SK-N-SH treated with all-trans-retinoic acid at 6 μM for 48 hours (cell line): ENCODE data around the gene CCDC88C.

Experiments
- ATAC-seq: fragments of 200-7000 bp; cut with Tn5 transposase; 3 replicates; pipeline ENCODE4 v1.9.1; 2020; ENCODE audit warnings: mild to moderate bottlenecking, moderate library complexity
- ARNTL ChIP-seq: fragments of 450-650 bp; formaldehyde crosslinking; IDR thresholded peaks from 2 replicates; pipeline ENCODE4 v1.5.0; 2020; ENCODE audit warnings: low read depth, mild to moderate bottlenecking, moderate library complexity, borderline replicate concordance
- BACH2 ChIP-seq: fragments of 250-450 bp; sonication (Bioruptor Pico); IDR thresholded peaks from 2 replicates; pipeline ENCODE4 v1.9.0; 2021; ENCODE audit warnings: mild to moderate bottlenecking, borderline replicate concordance
- CSDC2 ChIP-seq: fragments of 250-450 bp; sonication (Bioruptor Pico); IDR thresholded peaks from 2 replicates; pipeline ENCODE4 v1.5.0; 2020; ENCODE audit warnings: mild to moderate bottlenecking, moderate library complexity
- CSRNP3 ChIP-seq: fragments of 250-450 bp; sonication (Bioruptor Pico); IDR thresholded peaks from 2 replicates; pipeline ENCODE4 v1.5.1; 2021; ENCODE audit warnings: mild to moderate bottlenecking, moderate library complexity
- ESRRG ChIP-seq: fragments of 250-450 bp; sonication (Bioruptor Pico); IDR thresholded peaks from 2 replicates; pipeline ENCODE4 v1.6.1; 2021; ENCODE audit warnings: mild to moderate bottlenecking
- GLIS3 ChIP-seq: fragments of 250-450 bp; sonication (Bioruptor Pico); IDR thresholded peaks from 2 replicates; pipeline ENCODE4 v1.5.0; 2020; ENCODE audit warnings: mild to moderate bottlenecking, moderate library complexity
- ISL1 ChIP-seq: fragments of 250-450 bp; sonication (Bioruptor Pico); IDR thresholded peaks from 2 replicates; pipeline ENCODE4 v2.1.2; 2022; ENCODE audit warnings: mild to moderate bottlenecking, moderate library complexity
- OSR1 ChIP-seq: fragments of 250-450 bp; sonication (Bioruptor Pico); IDR thresholded peaks from 2 replicates; pipeline ENCODE4 v1.8.0; 2022; ENCODE audit warnings: moderate library complexity, mild to moderate bottlenecking, inconsistent platforms
- PATZ1 ChIP-seq: fragments of 250-450 bp; sonication (Bioruptor Pico); IDR thresholded peaks from 2 replicates; pipeline ENCODE4 v1.8.0; 2020; ENCODE audit warnings: mild to moderate bottlenecking, moderate library complexity, borderline replicate concordance
- PPARA ChIP-seq: fragments of 250-450 bp; sonication (Bioruptor Pico); IDR thresholded peaks from 2 replicates; pipeline ENCODE4 v1.5.0; 2020; ENCODE audit warnings: mild to moderate bottlenecking, borderline replicate concordance
- RARB ChIP-seq: fragments of 250-450 bp; sonication (Bioruptor Pico); IDR thresholded peaks from 2 replicates; pipeline ENCODE4 v1.8.0; 2021; ENCODE audit warnings: mild to moderate bottlenecking, moderate library complexity
- SNAI2 ChIP-seq: fragments of 250-450 bp; sonication (Bioruptor Pico); IDR thresholded peaks from 2 replicates; pipeline ENCODE4 v1.5.0; 2020; ENCODE audit warnings: mild to moderate bottlenecking, moderate library complexity
- TCF4 ChIP-seq: fragments of 250-450 bp; sonication (Bioruptor Pico); IDR thresholded peaks from 2 replicates; pipeline ENCODE4 v1.8.0; 2021; ENCODE audit warnings: mild to moderate bottlenecking, moderate library complexity, borderline replicate concordance
- TOX ChIP-seq: fragments of 250-450 bp; sonication (Bioruptor Pico); IDR thresholded peaks from 2 replicates; pipeline ENCODE4 v1.8.0; 2021; ENCODE audit warnings: mild to moderate bottlenecking, moderate library complexity, borderline replicate concordance
- TSHZ2 ChIP-seq: fragments of 250-450 bp; sonication (Bioruptor Pico); IDR thresholded peaks from 2 replicates; pipeline ENCODE4 v1.5.0; 2020; ENCODE audit warnings: mild to moderate bottlenecking, moderate library complexity
- ZC3H10 ChIP-seq: fragments of 250-450 bp; sonication (Bioruptor Pico); IDR thresholded peaks from 2 replicates; pipeline ENCODE4 v1.5.1; 2021; ENCODE audit warnings: mild to moderate bottlenecking, moderate library complexity
- ZFP3 ChIP-seq: fragments of 250-450 bp; sonication (Bioruptor Pico); IDR thresholded peaks from 2 replicates; pipeline ENCODE4 v1.5.0; 2020; ENCODE audit warnings: mild to moderate bottlenecking, moderate library complexity
- ZFP30 ChIP-seq: fragments of 450-650 bp; formaldehyde crosslinking; IDR thresholded peaks from 2 replicates; pipeline ENCODE4 v1.5.0; 2022; ENCODE audit warnings: mild to moderate bottlenecking, moderate library complexity
- ZNF565 ChIP-seq: fragments of 450-650 bp; formaldehyde crosslinking; conservative IDR thresholded peaks from 2 replicates; pipeline ENCODE4 v1.5.0; 2020; ENCODE audit warnings: low read depth, mild to moderate bottlenecking, moderate library complexity
- ZNF70 ChIP-seq: fragments of 450-650 bp; formaldehyde crosslinking; IDR thresholded peaks from 2 replicates; pipeline ENCODE4 v1.5.0; 2020; ENCODE audit warnings: mild to moderate bottlenecking, moderate library complexity
- ZNF8 ChIP-seq: fragments of 450-650 bp; formaldehyde crosslinking; IDR thresholded peaks from 2 replicates; pipeline ENCODE4 v1.5.0; 2020; ENCODE audit warnings: mild to moderate bottlenecking, moderate library complexity
- TF ChIP-seq, protein P1 (sequence below): fragments of 250-450 bp; sonication (Bioruptor Pico); IDR thresholded peaks from 2 replicates; pipeline ENCODE4 v1.5.1; 2020; ENCODE audit warnings: low read depth, mild to moderate bottlenecking, moderate library complexity
- TF ChIP-seq, protein P2 (sequence below): fragments of 250-450 bp; sonication (Bioruptor Pico); IDR thresholded peaks from 2 replicates; pipeline ENCODE4 v1.8.0; 2021; ENCODE audit warnings: low read depth, mild to moderate bottlenecking, moderate library complexity, borderline replicate concordance

Gene CCDC88C

DNA sequence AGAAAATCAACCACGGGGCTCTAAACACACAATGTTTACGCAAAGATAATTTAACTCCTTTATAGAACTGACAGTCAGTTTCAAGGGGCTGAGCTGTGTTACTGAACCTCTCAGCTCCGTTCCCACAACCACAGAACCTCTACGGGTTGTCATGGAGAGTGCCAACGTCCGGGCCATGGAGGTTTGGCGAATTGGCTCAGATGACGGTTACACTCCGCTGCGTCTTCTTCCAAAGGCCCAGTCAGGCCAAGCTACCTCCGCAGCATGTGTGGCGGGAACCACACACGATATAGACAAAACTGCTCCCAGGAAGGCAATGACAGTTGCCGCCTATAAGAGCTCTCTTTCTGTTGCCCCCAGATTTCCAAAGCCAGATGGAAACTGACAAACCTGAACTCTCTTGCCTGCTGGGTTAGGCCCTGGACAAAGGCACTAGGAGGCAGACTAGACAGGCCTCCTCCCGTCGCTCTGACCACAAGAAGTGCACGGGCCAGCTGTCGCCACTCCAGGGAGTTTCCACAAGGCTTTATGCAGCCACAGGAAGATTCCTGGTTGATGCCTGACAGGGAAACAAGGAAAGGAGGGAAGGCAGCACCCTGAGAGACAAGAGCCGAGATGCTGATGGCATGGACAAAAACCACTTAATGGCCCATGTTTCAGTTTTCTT, 30.3 kb downstream of the CCDC88C start:
- no peak for TF ChIP-seq RARB (CRISPR knock-in tag)
- TF ChIP-seq CSRNP3 (CRISPR knock-in tag): no peak
- no peak for TF ChIP-seq ISL1 (CRISPR knock-in tag)
- no peak for TF ChIP-seq GLIS3 (CRISPR knock-in tag)
- TF ChIP-seq PATZ1: no peak
- no peak for TF ChIP-seq ZC3H10 (CRISPR knock-in tag)
- TF ChIP-seq TSHZ2 (CRISPR knock-in tag): no peak
- TF ChIP-seq, protein P1, sequence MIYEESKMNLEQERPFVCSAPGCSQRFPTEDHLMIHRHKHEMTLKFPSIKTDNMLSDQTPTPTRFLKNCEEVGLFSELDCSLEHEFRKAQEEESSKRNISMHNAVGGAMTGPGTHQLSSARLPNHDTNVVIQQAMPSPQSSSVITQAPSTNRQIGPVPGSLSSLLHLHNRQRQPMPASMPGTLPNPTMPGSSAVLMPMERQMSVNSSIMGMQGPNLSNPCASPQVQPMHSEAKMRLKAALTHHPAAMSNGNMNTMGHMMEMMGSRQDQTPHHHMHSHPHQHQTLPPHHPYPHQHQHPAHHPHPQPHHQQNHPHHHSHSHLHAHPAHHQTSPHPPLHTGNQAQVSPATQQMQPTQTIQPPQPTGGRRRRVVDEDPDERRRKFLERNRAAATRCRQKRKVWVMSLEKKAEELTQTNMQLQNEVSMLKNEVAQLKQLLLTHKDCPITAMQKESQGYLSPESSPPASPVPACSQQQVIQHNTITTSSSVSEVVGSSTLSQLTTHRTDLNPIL (CRISPR knock-in tag): no peak
- TF ChIP-seq OSR1 (CRISPR knock-in tag): no peak
- no peak for TF ChIP-seq PPARA (CRISPR knock-in tag)
- TF ChIP-seq ESRRG (CRISPR knock-in tag): no peak
- TF ChIP-seq, protein P2, sequence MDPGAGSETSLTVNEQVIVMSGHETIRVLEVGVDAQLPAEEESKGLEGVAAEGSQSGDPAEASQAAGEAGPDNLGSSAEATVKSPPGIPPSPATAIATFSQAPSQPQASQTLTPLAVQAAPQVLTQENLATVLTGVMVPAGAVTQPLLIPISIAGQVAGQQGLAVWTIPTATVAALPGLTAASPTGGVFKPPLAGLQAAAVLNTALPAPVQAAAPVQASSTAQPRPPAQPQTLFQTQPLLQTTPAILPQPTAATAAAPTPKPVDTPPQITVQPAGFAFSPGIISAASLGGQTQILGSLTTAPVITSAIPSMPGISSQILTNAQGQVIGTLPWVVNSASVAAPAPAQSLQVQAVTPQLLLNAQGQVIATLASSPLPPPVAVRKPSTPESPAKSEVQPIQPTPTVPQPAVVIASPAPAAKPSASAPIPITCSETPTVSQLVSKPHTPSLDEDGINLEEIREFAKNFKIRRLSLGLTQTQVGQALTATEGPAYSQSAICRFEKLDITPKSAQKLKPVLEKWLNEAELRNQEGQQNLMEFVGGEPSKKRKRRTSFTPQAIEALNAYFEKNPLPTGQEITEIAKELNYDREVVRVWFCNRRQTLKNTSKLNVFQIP (CRISPR knock-in tag): no peak
- TF ChIP-seq SNAI2: no peak
- no peak for TF ChIP-seq ZNF8 (CRISPR knock-in tag)
- TF ChIP-seq ZNF565 (CRISPR knock-in tag): no peak
- no peak for TF ChIP-seq ZFP3 (CRISPR knock-in tag)
- TF ChIP-seq TCF4: no peak
- no peak for ATAC-seq

DNA sequence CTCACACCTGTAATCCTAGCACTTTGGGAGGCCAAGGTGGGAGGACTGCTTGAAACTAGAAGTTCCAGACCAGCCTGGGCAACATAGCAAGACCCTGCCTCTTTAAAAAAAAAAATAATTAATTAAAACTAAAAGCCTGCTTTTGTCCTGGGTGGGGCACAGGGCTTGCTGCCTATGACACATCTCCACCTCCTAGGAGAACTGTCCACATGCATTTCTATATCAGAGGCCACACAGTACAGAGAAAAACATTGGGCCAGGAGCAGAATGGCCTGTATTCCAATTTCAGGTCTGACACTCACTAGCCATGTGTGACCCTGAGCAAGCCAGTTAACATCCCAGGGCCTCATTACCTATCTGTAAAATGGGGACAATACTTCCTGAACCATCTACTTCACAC, 31.9 kb downstream of the CCDC88C start:
- no peak for TF ChIP-seq ARNTL (CRISPR knock-in tag)
- TF ChIP-seq TCF4: no peak
- TF ChIP-seq PPARA (CRISPR knock-in tag): no peak
- no peak for TF ChIP-seq ZNF8 (CRISPR knock-in tag)
- no peak for TF ChIP-seq PATZ1
- TF ChIP-seq ZNF565 (CRISPR knock-in tag): no peak
- no peak for TF ChIP-seq ZFP30 (CRISPR knock-in tag)
- TF ChIP-seq OSR1 (CRISPR knock-in tag): no peak
- no peak for TF ChIP-seq GLIS3 (CRISPR knock-in tag)
- TF ChIP-seq BACH2 (CRISPR knock-in tag): no peak
- no peak for TF ChIP-seq ISL1 (CRISPR knock-in tag)
- TF ChIP-seq CSRNP3 (CRISPR knock-in tag): no peak
- TF ChIP-seq ZNF70 (CRISPR knock-in tag): no peak
- no peak for TF ChIP-seq TOX (CRISPR knock-in tag)
- TF ChIP-seq, protein P1 (CRISPR knock-in tag): no peak
- no peak for TF ChIP-seq RARB (CRISPR knock-in tag)
- no peak for TF ChIP-seq ESRRG (CRISPR knock-in tag)
- TF ChIP-seq CSDC2 (CRISPR knock-in tag): no peak
- no peak for ATAC-seq
